HG03064 (cell line): Measurements from ENCODE around the gene KIFC1.
"Not testable (repeated sequence)": the region's sequence is repeated elsewhere in the genome, so short reads cannot be mapped to it uniquely, and the experiment has no call there.

Experiments
- ATAC-seq: cut with Tn5 transposase; IDR thresholded peaks from one replicate; pipeline ENCODE4 v1.9.1; 2021; ENCODE audit warnings: low read depth; ENCODE audit not compliant: unreplicated experiment

Gene KIFC1

GRCh38 chr6:33391278-33391921 is at the start of gene KIFC1:
Gene KIFC1 (plus strand): TSS chr6:33391823. CDS start chr6:33391986, 163 bp downstream.
- peak; percentile 70 for ATAC-seq

- ATAC-seq: not testable (repeated sequence)
Measured at GRCh38 chr6:33343606-33343952, 48.0 kb upstream of the KIFC1 start.

- no peak for ATAC-seq
Measured at GRCh38 chr6:33343953-33344611, 47.5 kb upstream of the KIFC1 start.

- ATAC-seq: no peak
Measured at GRCh38 chr6:33344701-33345697, 46.6 kb upstream of the KIFC1 start.

- ATAC-seq: not testable (repeated sequence)
Measured at GRCh38 chr6:33346972-33347371, 44.7 kb upstream of the KIFC1 start.

- ATAC-seq: no peak
Measured at GRCh38 chr6:33347816-33348215, 43.8 kb upstream of the KIFC1 start.

- ATAC-seq: not testable (repeated sequence)
Measured at GRCh38 chr6:33355860-33356259, 35.8 kb upstream of the KIFC1 start.

- ATAC-seq: no peak
Measured at GRCh38 chr6:33356295-33356694, 35.3 kb upstream of the KIFC1 start.

GRCh38 chr6:33357160-33357871 is 34.3 kb upstream of the KIFC1 start:
- ATAC-seq: not testable (repeated sequence)

GRCh38 chr6:33359331-33359730 is 32.3 kb upstream of the KIFC1 start:
- no peak for ATAC-seq

GRCh38 chr6:33363486-33363885 is 28.1 kb upstream of the KIFC1 start:
- ATAC-seq: not testable (repeated sequence)

- not testable (repeated sequence) for ATAC-seq
Measured at GRCh38 chr6:33364475-33365205, 27.0 kb upstream of the KIFC1 start.

- not testable (repeated sequence) for ATAC-seq
Measured at GRCh38 chr6:33365206-33365971, 26.2 kb upstream of the KIFC1 start.

- ATAC-seq: no peak
Measured at GRCh38 chr6:33367009-33367714, 24.5 kb upstream of the KIFC1 start.

- ATAC-seq: not testable (repeated sequence)
Measured at GRCh38 chr6:33367715-33368025, 24.0 kb upstream of the KIFC1 start.

GRCh38 chr6:33371901-33372300 is 19.7 kb upstream of the KIFC1 start:
- ATAC-seq: not testable (repeated sequence)

- ATAC-seq: no peak
Measured at GRCh38 chr6:33372526-33373123, 19.0 kb upstream of the KIFC1 start.
